ENCODE measurements around the gene ADCYAP1R1. TPM values are rescaled to one million over a fixed set of nuclear protein-coding genes. Genes with fewer than 3 reads are reported as not detected.
A peak's percentile ranks its signal among the peaks of the same experiment; 100 is the strongest.

The ADCYAP1R1 gene
- total RNA-seq, 1 donor from 2014 or later: 7.8 TPM

DNA sequence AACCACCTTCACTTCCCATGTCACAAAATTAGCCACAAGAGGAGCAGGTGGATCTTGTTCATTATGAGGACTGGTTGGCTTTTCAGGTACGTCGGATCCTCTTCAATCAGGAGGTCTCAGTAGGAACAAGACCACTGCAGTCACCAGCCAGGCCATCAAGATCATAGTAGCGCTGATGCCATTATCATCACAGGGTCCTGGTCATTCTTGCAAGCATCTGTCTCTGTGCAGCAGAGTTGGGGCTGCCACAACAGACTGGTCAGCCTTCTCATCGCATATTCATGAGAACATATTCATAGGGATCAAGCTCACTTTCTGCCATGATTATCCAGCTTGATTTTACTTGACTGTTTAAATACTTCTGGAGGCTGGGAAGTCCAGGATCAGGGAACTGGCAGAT lies 67.1 kb downstream of the ADCYAP1R1 start:
- DNase-seq (ENCODE audit: low spot score in 2 of 2): peak in 1 of 2 donors; percentile 19
- TF ChIP-seq, protein P1, sequence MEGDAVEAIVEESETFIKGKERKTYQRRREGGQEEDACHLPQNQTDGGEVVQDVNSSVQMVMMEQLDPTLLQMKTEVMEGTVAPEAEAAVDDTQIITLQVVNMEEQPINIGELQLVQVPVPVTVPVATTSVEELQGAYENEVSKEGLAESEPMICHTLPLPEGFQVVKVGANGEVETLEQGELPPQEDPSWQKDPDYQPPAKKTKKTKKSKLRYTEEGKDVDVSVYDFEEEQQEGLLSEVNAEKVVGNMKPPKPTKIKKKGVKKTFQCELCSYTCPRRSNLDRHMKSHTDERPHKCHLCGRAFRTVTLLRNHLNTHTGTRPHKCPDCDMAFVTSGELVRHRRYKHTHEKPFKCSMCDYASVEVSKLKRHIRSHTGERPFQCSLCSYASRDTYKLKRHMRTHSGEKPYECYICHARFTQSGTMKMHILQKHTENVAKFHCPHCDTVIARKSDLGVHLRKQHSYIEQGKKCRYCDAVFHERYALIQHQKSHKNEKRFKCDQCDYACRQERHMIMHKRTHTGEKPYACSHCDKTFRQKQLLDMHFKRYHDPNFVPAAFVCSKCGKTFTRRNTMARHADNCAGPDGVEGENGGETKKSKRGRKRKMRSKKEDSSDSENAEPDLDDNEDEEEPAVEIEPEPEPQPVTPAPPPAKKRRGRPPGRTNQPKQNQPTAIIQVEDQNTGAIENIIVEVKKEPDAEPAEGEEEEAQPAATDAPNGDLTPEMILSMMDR (IDR thresholded peaks at IDR 0.05): no peak
- intact Hi-C loops (cut with DNase I): no loop called here
- H3K4me3 ChIP-seq: no peak overlapping the region
- H3K4me1 ChIP-seq: no peaks in the 10 kb centered on the region
- H3K9me3 ChIP-seq: no peaks in the 10 kb centered on the region
- no peaks in the 10 kb centered on the region for H3K36me3 ChIP-seq
- no peaks in the 10 kb centered on the region for H3K27me3 ChIP-seq
- H3K27ac ChIP-seq: no peak overlapping the region

- H3K4me1 ChIP-seq: no peaks in the 10 kb centered on the region
- no peaks in the 10 kb centered on the region for H3K27me3 ChIP-seq
- intact Hi-C loops (cut with DNase I): no loop called here
- H3K4me3 ChIP-seq: no peak overlapping the region
- no peaks in the 10 kb centered on the region for H3K9me3 ChIP-seq
- no peaks in the 10 kb centered on the region for H3K36me3 ChIP-seq
- TF ChIP-seq, protein P1 (IDR thresholded peaks at IDR 0.05): no peak
- peak in 1 of 2 donors; percentile 54 for DNase-seq (ENCODE audit: low spot score in 2 of 2)
- H3K27ac ChIP-seq: no peak overlapping the region
Measured at GRCh38 chr7:31120800-31121513, 68.8 kb downstream of the ADCYAP1R1 start.

GRCh38 chr7:31121601-31122000 lies 69.5 kb downstream of the ADCYAP1R1 start:
- no peak overlapping the region for H3K27ac ChIP-seq
- no peaks in the 10 kb centered on the region for H3K36me3 ChIP-seq
- TF ChIP-seq, protein P1 (IDR thresholded peaks at IDR 0.05): no peak
- intact Hi-C loops (cut with DNase I): no loop called here
- no peak overlapping the region for H3K4me3 ChIP-seq
- no peaks in the 10 kb centered on the region for H3K4me1 ChIP-seq
- H3K27me3 ChIP-seq: no peaks in the 10 kb centered on the region
- H3K9me3 ChIP-seq: no peaks in the 10 kb centered on the region
- DNase-seq (ENCODE audit: low spot score in 2 of 2): peak in 1 of 2 donors; percentile 27

DNA sequence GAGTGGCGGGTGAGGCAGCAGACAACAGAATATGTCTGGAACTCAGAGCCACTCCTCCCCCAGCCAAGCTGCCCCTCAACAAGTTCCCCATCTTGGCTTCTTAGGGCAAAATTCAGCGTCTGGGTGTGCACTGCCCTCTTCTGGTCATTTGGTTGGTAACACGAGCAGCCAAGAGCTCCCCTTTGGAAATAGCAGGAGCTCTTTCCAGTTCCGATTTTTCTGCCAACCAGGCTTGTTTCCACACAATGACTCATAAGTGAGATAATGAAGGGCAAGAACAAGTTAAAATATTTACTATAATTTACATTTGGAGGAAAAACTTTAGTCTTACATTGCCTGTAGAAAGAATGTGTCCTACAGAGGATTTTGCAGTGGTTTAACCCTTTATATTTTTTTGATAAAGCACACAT lies 70.5 kb downstream of the ADCYAP1R1 start:
- TF ChIP-seq, protein P1 (IDR thresholded peaks at IDR 0.05): peak; percentile 59 to 81 (median 67)
- no peak overlapping the region for H3K27ac ChIP-seq
- intact Hi-C loops (cut with DNase I): loop anchor here (1.0 kb wide), 3 partner anchors 139 to 382 kb away; no protein-coding TSS in a partner anchor

DNA sequence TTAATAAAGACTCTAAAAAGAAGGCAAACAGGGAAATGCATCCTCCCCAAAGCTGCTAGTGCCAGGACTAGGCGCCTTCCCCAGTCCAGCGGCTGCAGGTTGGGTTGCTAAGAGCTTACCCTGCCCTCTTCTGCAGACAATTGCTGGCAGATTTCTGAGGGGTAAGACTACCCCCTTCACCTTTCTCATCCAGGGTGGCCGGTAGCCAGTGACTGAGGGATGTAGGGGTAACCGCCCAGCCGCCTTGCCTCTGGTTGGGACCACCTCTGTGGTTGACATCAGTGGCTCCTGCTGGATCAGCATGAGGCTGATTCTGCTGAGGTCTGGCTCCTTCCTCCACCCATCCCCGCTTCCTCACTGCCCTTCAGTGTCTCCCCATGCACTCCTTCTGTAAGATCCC lies 71.2 kb downstream of the ADCYAP1R1 start:
- intact Hi-C loops (cut with DNase I): no loop called here
- DNase-seq (ENCODE audit: low spot score in 2 of 2): peak in 1 of 2 donors; percentile 43
- H3K36me3 ChIP-seq: no peaks in the 10 kb centered on the region
- H3K27me3 ChIP-seq: no peaks in the 10 kb centered on the region
- no peaks in the 10 kb centered on the region for H3K4me1 ChIP-seq
- no peaks in the 10 kb centered on the region for H3K9me3 ChIP-seq
- no peak overlapping the region for H3K27ac ChIP-seq
- TF ChIP-seq, protein P1 (IDR thresholded peaks at IDR 0.05): no peak
- no peak overlapping the region for H3K4me3 ChIP-seq

More for the DNA sequence above, 70.5 kb downstream of the ADCYAP1R1 start:
- peak in 1 of 2 donors; percentile 79 for DNase-seq (ENCODE audit: low spot score in 2 of 2)
- H3K9me3 ChIP-seq: no peaks in the 10 kb centered on the region
- H3K4me1 ChIP-seq: no peaks in the 10 kb centered on the region
- no peaks in the 10 kb centered on the region for H3K27me3 ChIP-seq
- H3K36me3 ChIP-seq: no peaks in the 10 kb centered on the region
- H3K4me3 ChIP-seq: no peak overlapping the region

All from ascending aorta (tissue), 2 donors.